ENCODE measurements around the gene PRKAR2B.
"Not testable (repeated sequence)": the region's sequence is repeated elsewhere in the genome, so short reads cannot be mapped to it uniquely, and the experiment has no call there.

PRKAR2B gene

GRCh38 chr7:107079212-107079940 lies 34.9 kb downstream of the PRKAR2B start:
- no peak for DNase-seq

GRCh38 chr7:107080099-107080505 lies 35.6 kb downstream of the PRKAR2B start:
- DNase-seq, result no peak

- DNase-seq, result no peak
Measured at GRCh38 chr7:107080533-107080932, 36.0 kb downstream of the PRKAR2B start.

GRCh38 chr7:107085180-107085579 lies 40.7 kb downstream of the PRKAR2B start:
- DNase-seq, result no peak

GRCh38 chr7:107089627-107090026 lies 45.1 kb downstream of the PRKAR2B start:
- no peak for DNase-seq

GRCh38 chr7:107090457-107090856 lies 46.0 kb downstream of the PRKAR2B start:
- no peak for DNase-seq

GRCh38 chr7:107091306-107091705 lies 46.8 kb downstream of the PRKAR2B start:
- DNase-seq, result no peak

- DNase-seq, result not testable (repeated sequence)
Measured at GRCh38 chr7:107093671-107094070, 49.2 kb downstream of the PRKAR2B start.

- DNase-seq, result not testable (repeated sequence)
Measured at GRCh38 chr7:107099154-107099553, 54.6 kb downstream of the PRKAR2B start.

GRCh38 chr7:107100824-107101223 lies 56.3 kb downstream of the PRKAR2B start:
- no peak for DNase-seq

GRCh38 chr7:107103369-107103768 lies 58.9 kb downstream of the PRKAR2B start:
- DNase-seq, result no peak

GRCh38 chr7:107104801-107105200 lies 60.3 kb downstream of the PRKAR2B start:
- no peak for DNase-seq

- no peak for DNase-seq
Measured at GRCh38 chr7:107105591-107106245, 61.2 kb downstream of the PRKAR2B start.

GRCh38 chr7:107108793-107109371 lies 64.4 kb downstream of the PRKAR2B start:
- DNase-seq, result no peak

GRCh38 chr7:107109955-107110354 lies 65.5 kb downstream of the PRKAR2B start:
- no peak for DNase-seq

- DNase-seq, result no peak
Measured at GRCh38 chr7:107111196-107111595, 66.7 kb downstream of the PRKAR2B start.

- DNase-seq, result no peak
Measured at GRCh38 chr7:107113866-107114265, 69.4 kb downstream of the PRKAR2B start.

GRCh38 chr7:107115114-107115513 lies 70.6 kb downstream of the PRKAR2B start:
- no peak for DNase-seq

GRCh38 chr7:107115762-107116540 lies 71.4 kb downstream of the PRKAR2B start:
- DNase-seq, result no peak

- DNase-seq, result no peak
Measured at GRCh38 chr7:107118109-107118900, 73.8 kb downstream of the PRKAR2B start.

- DNase-seq, result peak; percentile 25
Measured at GRCh38 chr7:107119376-107120105, 75.0 kb downstream of the PRKAR2B start.

- no peak for DNase-seq
Measured at GRCh38 chr7:107122486-107122911, 78.0 kb downstream of the PRKAR2B start.
